Activated T-helper 2 cell treated with anti-CD3 and anti-CD28 coated beads, Interferon-gamma antibody, Interleukin-2, Interleukin-4, amounts not matched to agents 10 μg/mL and 5 μg/mL and 100 μg/mL, durations not matched to agents 14 hours and 24 hours and 36 hours (primary cell): Measurements from ENCODE around the gene ARRB1. TPM values are rescaled to one million over a fixed set of nuclear protein-coding genes. Genes with fewer than 3 reads are reported as not detected.

Experiments used
- DNase-seq: peaks from one replicate; pipeline ENCODE4 v3.0.0; 2021; ENCODE audit warnings: low spot score
- H3K27ac Mint-ChIP-seq: one replicate; pipeline ENCODE4 v1.8.0; 2021; ENCODE audit warnings: mixed read lengths
- H3K27me3 Mint-ChIP-seq: one replicate; pipeline ENCODE4 v1.8.0; 2021; ENCODE audit warnings: low read depth, mixed read lengths
- H3K36me3 Mint-ChIP-seq: one replicate; pipeline ENCODE4 v1.8.0; 2021; ENCODE audit warnings: low read depth, mixed read lengths
- H3K4me1 Mint-ChIP-seq: one replicate; pipeline ENCODE4 v1.8.0; 2021; ENCODE audit warnings: low read depth, mixed read lengths
- H3K4me3 Mint-ChIP-seq: one replicate; pipeline ENCODE4 v1.8.0; 2021; ENCODE audit warnings: low read depth, mild to moderate bottlenecking, moderate library complexity, mixed read lengths
- H3K9me3 Mint-ChIP-seq: one replicate; pipeline ENCODE4 v1.8.0; 2021; ENCODE audit warnings: mixed read lengths
- intact Hi-C: fragments of 100-400 bp; cut with micrococcal nuclease; formaldehyde crosslinking; loops from one replicate; pipeline ENCODE4 v1.15.1; 2023
- total RNA-seq: library from RNA; stranded (reverse); gene quantifications from 2 replicates; pipeline ENCODE4 v1.2.3, GENCODE V29; 2022

ARRB1 gene
- total RNA-seq, 1 donor from 2014 or later = 19.3 TPM

DNA sequence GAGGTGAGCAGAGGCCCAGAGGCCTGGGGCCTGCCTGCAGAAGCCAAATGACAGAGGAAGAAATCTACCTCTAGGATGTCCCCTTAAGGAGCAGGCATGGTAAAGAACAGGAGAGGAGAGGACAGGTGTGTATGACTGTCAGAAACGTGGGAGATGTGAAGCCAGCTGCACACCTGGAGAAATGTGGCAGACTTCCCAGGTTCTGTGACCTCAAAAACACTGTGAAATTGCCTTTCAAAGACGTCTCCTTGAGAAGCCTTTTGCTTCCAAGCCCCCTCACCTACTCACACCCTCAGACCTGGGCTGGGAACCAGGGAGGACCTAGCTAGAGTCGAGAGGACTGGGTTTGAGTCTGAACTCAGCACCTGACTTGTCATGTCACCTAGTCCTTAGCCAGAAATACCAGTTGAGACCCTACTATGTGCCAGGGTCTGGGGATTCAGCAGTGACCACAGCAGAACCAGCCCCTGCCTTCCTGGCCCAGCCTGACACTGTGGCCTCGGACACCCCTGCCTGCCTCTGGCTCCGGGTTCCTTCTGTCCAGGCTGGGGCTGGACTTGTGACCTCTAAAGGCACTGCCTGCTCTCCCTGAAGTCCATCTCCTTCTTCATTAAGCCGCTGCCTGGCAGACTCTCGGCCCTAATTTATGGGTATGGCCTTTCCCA is 105.3 kb downstream of the ARRB1 start:
- peaks cover 32% of the 10 kb centered on the region for H3K27me3 Mint-ChIP-seq
- H3K9me3 Mint-ChIP-seq = no peaks in the 10 kb centered on the region
- DNase-seq = no peak
- no peak overlapping the region for H3K4me3 Mint-ChIP-seq
- peaks cover 4% of the 10 kb centered on the region for H3K4me1 Mint-ChIP-seq
- H3K36me3 Mint-ChIP-seq = no peaks in the 10 kb centered on the region
- intact Hi-C loops = no loop called here
- H3K27ac Mint-ChIP-seq = no peak overlapping the region

DNA sequence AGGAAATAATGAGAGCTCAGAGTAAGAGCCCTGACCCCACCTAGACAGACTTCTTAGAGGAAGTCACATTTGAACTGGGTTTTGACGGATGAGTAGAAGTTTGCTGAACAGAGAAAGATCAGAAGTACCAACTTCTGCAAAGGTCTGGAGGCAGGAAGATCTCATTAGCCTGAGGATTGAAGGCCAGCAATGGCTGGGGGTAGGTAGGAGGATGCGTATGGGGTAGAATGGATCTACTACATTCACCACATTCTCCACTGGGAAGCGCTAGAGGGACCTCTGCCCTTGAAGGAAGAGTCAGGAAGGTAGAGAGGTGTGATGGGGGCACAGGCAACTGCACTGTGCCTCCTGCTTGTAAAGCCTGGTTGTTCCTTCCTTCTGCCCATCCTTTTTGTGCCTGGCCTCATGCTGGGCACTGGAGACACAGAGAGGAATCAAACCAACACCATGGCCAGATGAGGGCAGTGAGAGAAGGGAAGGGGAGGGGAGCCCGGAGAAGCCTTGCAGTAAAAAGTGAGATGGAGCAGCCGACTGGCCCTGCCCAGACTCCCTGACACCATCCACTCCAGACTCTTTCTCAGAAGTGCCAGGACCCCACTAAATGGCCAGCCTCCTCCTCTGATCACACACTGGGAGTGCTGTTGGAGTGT is 106.0 kb downstream of the ARRB1 start:
- H3K27me3 Mint-ChIP-seq = peaks cover 32% of the 10 kb centered on the region
- no peak overlapping the region for H3K4me3 Mint-ChIP-seq
- DNase-seq = no peak
- intact Hi-C loops = no loop called here
- H3K4me1 Mint-ChIP-seq = peaks cover 4% of the 10 kb centered on the region
- H3K27ac Mint-ChIP-seq = no peak overlapping the region
- no peaks in the 10 kb centered on the region for H3K9me3 Mint-ChIP-seq
- no peaks in the 10 kb centered on the region for H3K36me3 Mint-ChIP-seq

DNA sequence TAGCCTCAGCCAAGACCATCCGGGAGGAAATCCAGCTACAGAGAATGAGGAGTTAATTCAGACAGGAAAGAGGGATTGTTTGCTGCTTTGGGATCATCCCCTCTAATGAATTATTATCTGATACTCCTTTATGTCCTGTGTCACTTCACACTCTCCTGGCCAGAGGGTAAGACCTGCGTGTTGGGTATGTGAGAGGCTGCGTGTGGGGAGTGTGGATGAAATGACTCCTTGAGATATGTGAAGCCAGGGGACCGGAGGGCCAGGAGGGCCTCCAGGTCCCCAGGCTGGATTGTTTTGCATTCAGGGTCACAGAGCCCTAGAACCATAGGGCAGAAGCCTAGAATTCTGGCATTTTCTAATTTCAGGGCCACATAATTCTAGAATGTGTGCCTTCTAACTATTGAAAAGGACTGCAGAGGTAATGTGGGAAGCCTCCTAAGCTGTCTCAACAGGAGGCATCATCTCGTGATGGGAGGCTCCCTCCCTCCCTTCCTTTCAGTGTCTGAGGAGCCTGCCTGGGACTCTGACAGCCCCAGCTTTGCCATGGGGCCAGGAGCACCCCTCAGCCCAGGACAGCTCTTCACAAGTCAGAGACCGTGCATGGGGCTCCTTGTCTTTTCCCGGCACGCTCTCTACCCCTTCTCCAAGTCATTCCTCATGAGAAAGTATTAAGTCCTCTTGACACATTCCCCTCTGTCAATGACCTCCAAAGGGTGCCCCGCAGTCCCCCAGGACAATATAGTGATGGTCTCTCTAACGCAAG is 107.2 kb downstream of the ARRB1 start:
- Mint-ChIP-seq H3K4me3 (no peak overlapping the region), H3K36me3 (no peaks in the 10 kb centered on the region), H3K9me3 (no peaks in the 10 kb centered on the region), H3K4me1 (peaks cover 4% of the 10 kb centered on the region), H3K27me3 (peaks cover 44% of the 10 kb centered on the region), H3K27ac (no peak overlapping the region)
- intact Hi-C loops = loop anchor here (5.0 kb wide), 1 partner anchor 317 kb away; no protein-coding TSS in a partner anchor
- DNase-seq = no peak

DNA sequence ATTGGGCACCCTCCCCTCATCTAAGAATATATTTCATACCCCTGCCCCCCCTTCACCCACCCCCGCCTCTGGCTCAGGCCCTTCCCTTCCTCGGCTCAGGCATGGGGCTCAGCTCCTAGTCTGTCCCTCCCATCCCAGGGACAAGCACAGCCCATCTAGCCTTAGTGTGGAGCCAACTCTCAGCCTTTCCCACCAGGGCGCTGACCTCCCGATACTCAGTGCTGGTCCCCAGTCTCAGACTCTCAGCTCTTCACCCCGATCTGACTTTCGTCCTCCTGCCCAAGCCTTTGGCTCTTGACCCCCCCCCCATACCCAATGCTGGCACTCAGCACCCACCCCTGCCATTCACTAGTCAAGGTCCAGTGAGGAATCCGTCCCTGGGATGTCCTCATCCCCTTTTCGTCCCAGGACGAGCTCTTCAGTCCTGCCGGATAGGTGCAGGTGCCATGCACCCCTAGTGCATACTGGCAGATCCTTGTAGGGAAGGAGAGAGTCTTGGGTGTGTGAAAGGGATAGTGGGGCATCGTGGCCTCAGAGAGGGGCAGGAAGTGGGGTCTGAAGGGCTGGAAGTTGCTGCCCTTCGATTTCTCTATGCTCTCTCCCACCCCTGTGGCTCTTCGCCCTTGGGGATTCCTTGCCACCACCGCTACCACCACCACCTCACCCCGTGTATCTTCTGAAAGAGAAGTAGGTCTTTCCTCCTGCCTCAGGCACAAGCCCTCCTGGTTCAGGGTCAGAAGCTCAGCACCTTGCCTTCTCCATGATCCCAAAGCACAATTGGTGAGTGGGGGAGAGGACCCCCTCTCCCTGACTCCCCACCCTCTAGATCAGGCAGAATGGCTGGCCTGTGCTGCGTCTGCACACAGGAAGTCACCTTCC is 108.5 kb downstream of the ARRB1 start:
- Mint-ChIP-seq H3K9me3 (no peaks in the 10 kb centered on the region), H3K27ac (no peak overlapping the region), H3K4me1 (peaks cover 4% of the 10 kb centered on the region), H3K4me3 (peak overlapping the region; percentile 77), H3K36me3 (no peaks in the 10 kb centered on the region), H3K27me3 (peaks cover 49% of the 10 kb centered on the region)
- no peak for DNase-seq
- intact Hi-C loops = loop anchor here (5.0 kb wide), 1 partner anchor 316 kb away; no protein-coding TSS in a partner anchor

- Mint-ChIP-seq H3K4me1 (peaks cover 4% of the 10 kb centered on the region), H3K4me3 (peak overlapping the region; percentile 77), H3K36me3 (no peaks in the 10 kb centered on the region), H3K9me3 (no peaks in the 10 kb centered on the region), H3K27me3 (peaks cover 55% of the 10 kb centered on the region), H3K27ac (no peak overlapping the region)
- no peak for DNase-seq
- intact Hi-C loops = loop anchor here (1.0 to 5.0 kb wide), 3 partner anchors 27 to 315 kb away; no protein-coding TSS in a partner anchor
Measured at GRCh38 chr11:75241906-75242644, 109.4 kb downstream of the ARRB1 start.

- intact Hi-C loops = loop anchor here (1.0 to 5.0 kb wide), 3 partner anchors 26 to 314 kb away; no protein-coding TSS in a partner anchor
- no peaks in the 10 kb centered on the region for H3K9me3 Mint-ChIP-seq
- H3K36me3 Mint-ChIP-seq = no peaks in the 10 kb centered on the region
- peak overlapping the region; percentile 62 for H3K4me3 Mint-ChIP-seq
- DNase-seq = peak; percentile 86
- H3K27ac Mint-ChIP-seq = no peak overlapping the region
- H3K4me1 Mint-ChIP-seq = peaks cover 4% of the 10 kb centered on the region
- peaks cover 55% of the 10 kb centered on the region for H3K27me3 Mint-ChIP-seq
Measured at GRCh38 chr11:75241036-75241905, 110.2 kb downstream of the ARRB1 start.

DNA sequence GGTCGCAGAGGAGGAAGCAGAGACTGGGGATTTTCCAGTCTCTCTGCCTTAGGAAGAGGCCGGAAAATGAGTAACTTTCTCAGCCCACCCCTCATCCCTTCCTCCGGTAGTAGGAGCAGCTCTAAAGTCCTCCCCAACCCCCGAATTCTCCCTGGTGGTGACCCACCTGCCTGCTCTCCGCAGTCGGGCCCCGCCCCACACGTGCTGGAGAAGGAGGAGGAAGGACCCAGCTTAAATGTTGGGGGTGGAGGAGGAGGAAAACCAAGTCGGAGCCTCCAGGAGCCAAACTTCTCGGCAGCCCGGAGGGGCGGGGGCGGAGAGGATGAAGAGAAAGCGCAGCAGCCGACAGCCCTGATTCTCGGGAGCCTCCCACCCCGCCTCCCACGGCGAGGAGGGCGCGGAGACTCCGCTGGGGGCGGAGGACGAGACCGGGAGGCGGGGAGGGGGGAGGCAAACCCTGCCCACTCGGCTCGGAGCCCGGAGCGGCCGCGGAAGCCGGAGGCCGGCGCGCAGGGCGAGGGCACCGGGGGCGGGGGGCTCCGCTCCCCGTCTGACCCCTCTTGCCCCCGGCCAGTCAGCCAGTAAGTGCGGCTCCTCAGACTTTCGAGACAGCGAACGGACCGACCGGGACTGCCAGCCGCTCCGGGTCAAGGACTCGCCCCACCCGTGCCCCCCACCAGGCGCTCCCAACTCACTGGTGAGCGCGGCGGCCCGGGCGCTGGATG is 111.0 kb downstream of the ARRB1 start, which contains the start of gene TPBGL:
TPBGL (plus strand) TSS at position 464 of the 725 bp plus-strand sequence. CDS start 276 bp downstream, outside the sequence.
- DNase-seq = no peak
- Mint-ChIP-seq H3K4me1 (peaks cover 4% of the 10 kb centered on the region), H3K4me3 (peak within 1 kb of the TSS; percentile 75), H3K27ac (no peak within 1 kb of the TSS), H3K36me3 (no peaks in the 10 kb centered on the region), H3K27me3 (peaks cover 51% of the 10 kb centered on the region), H3K9me3 (no peaks in the 10 kb centered on the region)
- intact Hi-C loops = loop anchor here (1.0 to 5.0 kb wide), 3 partner anchors 26 to 313 kb away; no protein-coding TSS in a partner anchor

GRCh38 chr11:75239531-75240290 is 111.8 kb downstream of the ARRB1 start:
- peak overlapping the region; percentile 75 for H3K4me3 Mint-ChIP-seq
- peaks cover 46% of the 10 kb centered on the region for H3K27me3 Mint-ChIP-seq
- no peaks in the 10 kb centered on the region for H3K9me3 Mint-ChIP-seq
- no peak for DNase-seq
- no peaks in the 10 kb centered on the region for H3K36me3 Mint-ChIP-seq
- peaks cover 4% of the 10 kb centered on the region for H3K4me1 Mint-ChIP-seq
- intact Hi-C loops = loop anchor here (2.0 to 5.0 kb wide), 2 partner anchors 25 to 312 kb away; no protein-coding TSS in a partner anchor
- H3K27ac Mint-ChIP-seq = no peak overlapping the region

- intact Hi-C loops = no loop called here
- H3K36me3 Mint-ChIP-seq = no peaks in the 10 kb centered on the region
- no peaks in the 10 kb centered on the region for H3K9me3 Mint-ChIP-seq
- no peak for DNase-seq
- peaks cover 4% of the 10 kb centered on the region for H3K4me1 Mint-ChIP-seq
- H3K27ac Mint-ChIP-seq = no peak overlapping the region
- no peak overlapping the region for H3K4me3 Mint-ChIP-seq
- peaks cover 40% of the 10 kb centered on the region for H3K27me3 Mint-ChIP-seq
Measured at GRCh38 chr11:75238595-75239440, 112.6 kb downstream of the ARRB1 start.
